Measurements from ENCODE around the gene LMBR1L.

GRCh38 chr12:49064767-49065152 lies 45.9 kb downstream of the LMBR1L start:
- TF ChIP-seq CSDC2 (CRISPR knock-in tag; IDR thresholded peaks at IDR 0.05) = no peak
- TF ChIP-seq, protein P1, sequence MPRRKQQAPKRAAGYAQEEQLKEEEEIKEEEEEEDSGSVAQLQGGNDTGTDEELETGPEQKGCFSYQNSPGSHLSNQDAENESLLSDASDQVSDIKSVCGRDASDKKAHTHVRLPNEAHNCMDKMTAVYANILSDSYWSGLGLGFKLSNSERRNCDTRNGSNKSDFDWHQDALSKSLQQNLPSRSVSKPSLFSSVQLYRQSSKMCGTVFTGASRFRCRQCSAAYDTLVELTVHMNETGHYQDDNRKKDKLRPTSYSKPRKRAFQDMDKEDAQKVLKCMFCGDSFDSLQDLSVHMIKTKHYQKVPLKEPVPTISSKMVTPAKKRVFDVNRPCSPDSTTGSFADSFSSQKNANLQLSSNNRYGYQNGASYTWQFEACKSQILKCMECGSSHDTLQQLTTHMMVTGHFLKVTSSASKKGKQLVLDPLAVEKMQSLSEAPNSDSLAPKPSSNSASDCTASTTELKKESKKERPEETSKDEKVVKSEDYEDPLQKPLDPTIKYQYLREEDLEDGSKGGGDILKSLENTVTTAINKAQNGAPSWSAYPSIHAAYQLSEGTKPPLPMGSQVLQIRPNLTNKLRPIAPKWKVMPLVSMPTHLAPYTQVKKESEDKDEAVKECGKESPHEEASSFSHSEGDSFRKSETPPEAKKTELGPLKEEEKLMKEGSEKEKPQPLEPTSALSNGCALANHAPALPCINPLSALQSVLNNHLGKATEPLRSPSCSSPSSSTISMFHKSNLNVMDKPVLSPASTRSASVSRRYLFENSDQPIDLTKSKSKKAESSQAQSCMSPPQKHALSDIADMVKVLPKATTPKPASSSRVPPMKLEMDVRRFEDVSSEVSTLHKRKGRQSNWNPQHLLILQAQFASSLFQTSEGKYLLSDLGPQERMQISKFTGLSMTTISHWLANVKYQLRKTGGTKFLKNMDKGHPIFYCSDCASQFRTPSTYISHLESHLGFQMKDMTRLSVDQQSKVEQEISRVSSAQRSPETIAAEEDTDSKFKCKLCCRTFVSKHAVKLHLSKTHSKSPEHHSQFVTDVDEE (CRISPR knock-in tag; IDR thresholded peaks at IDR 0.05) = no peak
- no peak for TF ChIP-seq SNAI2 (CRISPR knock-in tag; IDR thresholded peaks at IDR 0.05)
- TF ChIP-seq GLIS3 (CRISPR knock-in tag; IDR thresholded peaks at IDR 0.05) = no peak
- TF ChIP-seq, protein P2, sequence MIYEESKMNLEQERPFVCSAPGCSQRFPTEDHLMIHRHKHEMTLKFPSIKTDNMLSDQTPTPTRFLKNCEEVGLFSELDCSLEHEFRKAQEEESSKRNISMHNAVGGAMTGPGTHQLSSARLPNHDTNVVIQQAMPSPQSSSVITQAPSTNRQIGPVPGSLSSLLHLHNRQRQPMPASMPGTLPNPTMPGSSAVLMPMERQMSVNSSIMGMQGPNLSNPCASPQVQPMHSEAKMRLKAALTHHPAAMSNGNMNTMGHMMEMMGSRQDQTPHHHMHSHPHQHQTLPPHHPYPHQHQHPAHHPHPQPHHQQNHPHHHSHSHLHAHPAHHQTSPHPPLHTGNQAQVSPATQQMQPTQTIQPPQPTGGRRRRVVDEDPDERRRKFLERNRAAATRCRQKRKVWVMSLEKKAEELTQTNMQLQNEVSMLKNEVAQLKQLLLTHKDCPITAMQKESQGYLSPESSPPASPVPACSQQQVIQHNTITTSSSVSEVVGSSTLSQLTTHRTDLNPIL (CRISPR knock-in tag; IDR thresholded peaks at IDR 0.05; ENCODE audit: low read depth) = no peak
- no peak for TF ChIP-seq ARNTL (CRISPR knock-in tag; IDR thresholded peaks at IDR 0.05; ENCODE audit: borderline replicate concordance, low read depth)
- TF ChIP-seq ZNF70 (CRISPR knock-in tag; IDR thresholded peaks at IDR 0.05) = no peak
- no peak for TF ChIP-seq RARB (CRISPR knock-in tag; IDR thresholded peaks at IDR 0.05)

Data from SK-N-SH treated with all-trans-retinoic acid at 6 μM for 48 hours (cell line).